Smooth muscle cell (in vitro differentiated cells): Measurements from ENCODE around the gene SLC5A6. TPM values are rescaled to one million over a fixed set of nuclear protein-coding genes. Genes with fewer than 3 reads are reported as not detected.
A peak's percentile ranks its signal among the peaks of the same experiment; 100 is the strongest.

Source experiments
- DNase-seq: peaks from one replicate; lab custom pipeline; 2025; ENCODE audit not compliant: unreplicated experiment; lab: John Stamatoyannopoulos, UW
- H2AFZ ChIP-seq: fragments of 200-600 bp; sonication (generic); 2 replicates; pipeline ENCODE4 v1.6.0; 2016; ENCODE audit warnings: antibody characterized with exemption, low read depth, mild to moderate bottlenecking
- H3F3A ChIP-seq: fragments of 200-600 bp; sonication (generic); 2 replicates; pipeline ENCODE4 v1.6.0; 2017; ENCODE audit warnings: antibody characterized with exemption, low read depth
- H3K27ac ChIP-seq: fragments of 200-600 bp; sonication (generic); 2 replicates; pipeline ENCODE4 v1.5.1; 2016; ENCODE audit warnings: low read depth, mild to moderate bottlenecking
- H3K27me3 ChIP-seq: fragments of 200-600 bp; sonication (generic); 2 replicates; pipeline ENCODE4 v1.6.1; 2016; ENCODE audit warnings: low read depth, mild to moderate bottlenecking
- H3K36me3 ChIP-seq: fragments of 200-600 bp; sonication (generic); 2 replicates; pipeline ENCODE4 v1.5.1; 2016; ENCODE audit warnings: low read depth
- H3K4me1 ChIP-seq: fragments of 200-600 bp; sonication (generic); 2 replicates; pipeline ENCODE4 v1.5.1; 2016; ENCODE audit warnings: low read depth
- H3K4me2 ChIP-seq: fragments of 200-600 bp; sonication (generic); 2 replicates; pipeline ENCODE4 v1.6.0; 2016; ENCODE audit warnings: mild to moderate bottlenecking
- H3K4me3 ChIP-seq: fragments of 200-600 bp; sonication (generic); 2 replicates; pipeline ENCODE4 v1.5.1; 2016; ENCODE audit warnings: mild to moderate bottlenecking
- H3K79me2 ChIP-seq: fragments of 200-600 bp; sonication (generic); 2 replicates; pipeline ENCODE4 v1.6.0; 2016; ENCODE audit warnings: low read depth, mild to moderate bottlenecking
- H3K9ac ChIP-seq: fragments of 200-600 bp; sonication (generic); 2 replicates; pipeline ENCODE4 v1.6.0; 2016; ENCODE audit warnings: low read depth
- H3K9me3 ChIP-seq: fragments of 200-600 bp; sonication (generic); replicated peaks from 2 replicates; pipeline ENCODE4 v1.5.1; 2016; ENCODE audit warnings: low read depth
- H4K20me1 ChIP-seq: fragments of 200-600 bp; sonication (generic); 2 replicates; pipeline ENCODE4 v1.6.0; 2016; ENCODE audit warnings: low read depth
- CTCF ChIP-seq: fragments of 200-600 bp; sonication (generic); IDR thresholded peaks from 2 replicates; pipeline ENCODE4 v1.5.1; 2017; ENCODE audit warnings: borderline replicate concordance, mild to moderate bottlenecking, antibody characterized with exemption; ENCODE audit not compliant: insufficient read depth, poor library complexity, severe bottlenecking
- WGBS: methylation state at CpG from one replicate; pipeline ENCODE4 v1.1.7; 2016; ENCODE audit warnings: low lambda C conversion rate; 5-methylcytosine and 5-hydroxymethylcytosine counted together
- polyA plus RNA-seq: library from polyadenylated mRNA; unstranded; fragments of >200 nt; fragmentation: Nextera tagmentation; extraction: Ambion mirVana; gene quantifications from 2 replicates; pipeline ENCODE4 v1.2.1, GENCODE V29; 2016
- total RNA-seq: library from RNA; depleted of rRNA; stranded (reverse); fragments of >200 nt; gene quantifications from 2 replicates; pipeline ENCODE4 v1.2.3, GENCODE V29; 2014

SLC5A6 gene
- total and polyA plus RNA-seq, 2 experiments from 2014 or later: 25.7 to 32.3 TPM

- no peak for TF ChIP-seq CTCF
- no peaks in the 10 kb centered on the region for H3K27me3 ChIP-seq
- 98% methylated on average over 7 of the region's 7 CpGs for WGBS
- no peak overlapping the region for H3K4me3 ChIP-seq
- H3K9me3 ChIP-seq: no peaks in the 10 kb centered on the region
- no peak overlapping the region for H3K9ac ChIP-seq
- no peaks in the 10 kb centered on the region for H4K20me1 ChIP-seq
- no peak overlapping the region for H3K27ac ChIP-seq
- no peaks in the 10 kb centered on the region for H3F3A ChIP-seq
- H2AFZ ChIP-seq: no peak overlapping the region
- peaks cover 15% of the 10 kb centered on the region for H3K79me2 ChIP-seq
- no peak for DNase-seq
- H3K4me2 ChIP-seq: no peak overlapping the region
- H3K4me1 ChIP-seq: peaks cover 14% of the 10 kb centered on the region
- H3K36me3 ChIP-seq: no peaks in the 10 kb centered on the region
Observed at GRCh38 chr2:27220091-27220490, 8.0 kb upstream of the SLC5A6 start.

- Histone ChIP-seq H3K27me3 (no peaks in the 10 kb centered on the region), H3K27ac (no peak overlapping the region), H3K4me2 (no peak overlapping the region), H3K4me1 (peaks cover 14% of the 10 kb centered on the region), H3K36me3 (no peaks in the 10 kb centered on the region), H2AFZ (no peak overlapping the region), H4K20me1 (no peaks in the 10 kb centered on the region), H3K9ac (no peak overlapping the region), H3K9me3 (no peaks in the 10 kb centered on the region), H3K4me3 (no peak overlapping the region), H3F3A (no peaks in the 10 kb centered on the region), H3K79me2 (peaks cover 17% of the 10 kb centered on the region)
- no peak for TF ChIP-seq CTCF
- DNase-seq: no peak
- WGBS: 95% methylated on average over 2 of the region's 2 CpGs
Observed at GRCh38 chr2:27219091-27219490, 7.0 kb upstream of the SLC5A6 start.

GRCh38 chr2:27218614-27219013 is 6.5 kb upstream of the SLC5A6 start:
- no peaks in the 10 kb centered on the region for H4K20me1 ChIP-seq
- H3K9me3 ChIP-seq: no peaks in the 10 kb centered on the region
- no peak overlapping the region for H3K27ac ChIP-seq
- peaks cover 22% of the 10 kb centered on the region for H3K79me2 ChIP-seq
- H3K27me3 ChIP-seq: no peaks in the 10 kb centered on the region
- WGBS: over 99% methylated on average over 4 of the region's 4 CpGs
- peak overlapping the region; percentile 97 for H3K4me2 ChIP-seq
- no peak overlapping the region for H3K9ac ChIP-seq
- H3K4me1 ChIP-seq: peaks cover 14% of the 10 kb centered on the region
- no peak for DNase-seq
- no peaks in the 10 kb centered on the region for H3K36me3 ChIP-seq
- no peak for TF ChIP-seq CTCF
- H2AFZ ChIP-seq: no peak overlapping the region
- no peak overlapping the region for H3K4me3 ChIP-seq
- peaks cover under 1% of the 10 kb centered on the region for H3F3A ChIP-seq
